SK-N-SH (cell line): Measurements from ENCODE around the gene SPATA33. TPM values are rescaled to one million over a fixed set of nuclear protein-coding genes. Genes with fewer than 3 reads are reported as not detected.

Experiments used
- CTCF ChIA-PET: fragments of 300-600, 350-600 bp; formaldehyde crosslinking; extraction: SDS; loops from one replicate; lab custom pipeline; 2021; lab: Yijun Ruan, JAX
- POLR2A ChIA-PET: fragments of 350-600 bp; sonication (Branson Sonifier 250); formaldehyde crosslinking; extraction: SDS; loops from one replicate; lab custom pipeline; 2020; ENCODE audit warnings: antibody characterized with exemption, inconsistent platforms; lab: Yijun Ruan, JAX
- DNase-seq: peaks from one replicate; pipeline ENCODE4 v3.0.0; 2012
- H2AFZ ChIP-seq: fragments of 200-600 bp; sonication (generic); 2 replicates; pipeline ENCODE4 v1.8.1; 2016; ENCODE audit warnings: antibody characterized with exemption, mild to moderate bottlenecking, low read depth
- H3F3A ChIP-seq: fragments of 200-600 bp; sonication (generic); replicated peaks from 2 replicates; pipeline ENCODE3; 2016; ENCODE audit warnings: antibody characterized with exemption, mild to moderate bottlenecking; ENCODE audit not compliant: insufficient read depth
- H3K27ac ChIP-seq, 2 experiments: fragments of 200-500 bp in 1 of 2; fragments of 200-600 bp in 1 of 2; sonication (Bioruptor generic) in 1 of 2; sonication (generic), shearing (Covaris generic) in 1 of 2; 2 replicates each; pipeline versions ENCODE4 v1.5.1 to v1.6.1; 2014 to 2016; ENCODE audit warnings: low read depth in 2 of 2, inconsistent platforms in 1 of 2, low read length in 1 of 2, mild to moderate bottlenecking in 1 of 2, mixed read lengths in 1 of 2
- H3K27me3 ChIP-seq: fragments of 200-600 bp; sonication (generic), shearing (Covaris generic); 2 replicates; pipeline ENCODE4 v1.6.1; 2016; ENCODE audit warnings: mixed run types; ENCODE audit not compliant: insufficient read depth
- H3K36me3 ChIP-seq, 2 experiments: fragments of 200-500 bp in 1 of 2; fragments of 200-600 bp in 1 of 2; sonication (Bioruptor generic) in 1 of 2; sonication (generic) in 1 of 2; replicated peaks in 1 of 2; 2 replicates each; pipeline versions ENCODE3 to v1.5.1; 2014 to 2016; ENCODE audit warnings: low read length in 1 of 2, mild to moderate bottlenecking in 1 of 2; ENCODE audit not compliant: insufficient read depth in 2 of 2, control insufficient read depth in 1 of 2
- H3K4me1 ChIP-seq, 2 experiments: fragments of 200-500 bp in 1 of 2; fragments of 200-600 bp in 1 of 2; sonication (Bioruptor generic) in 1 of 2; sonication (generic), shearing (Covaris generic) in 1 of 2; 2 replicates each; pipeline versions ENCODE4 v1.5.1 to v1.6.1; 2014 to 2016; ENCODE audit warnings: low read depth in 1 of 2, low read length in 1 of 2, mixed run types in 1 of 2; ENCODE audit not compliant: insufficient read depth in 2 of 2, control insufficient read depth in 1 of 2
- H3K4me2 ChIP-seq: fragments of 200-600 bp; sonication (generic), shearing (Covaris generic); 2 replicates; pipeline ENCODE4 v1.6.1; 2017; ENCODE audit warnings: mixed run types
- H3K4me3 ChIP-seq, 2 experiments: fragments of 200-500 bp in 1 of 2; fragments of 200-600 bp in 1 of 2; sonication (Bioruptor generic) in 1 of 2; sonication (generic), shearing (Covaris generic) in 1 of 2; 2 replicates each; pipeline versions ENCODE4 v1.5.1 to v1.8.1; 2014 to 2016; ENCODE audit warnings: low read depth in 2 of 2, inconsistent platforms in 1 of 2, low read length in 1 of 2, mild to moderate bottlenecking in 1 of 2, mixed read lengths in 1 of 2, moderate library complexity in 1 of 2
- H3K79me2 ChIP-seq: fragments of 200-600 bp; sonication (generic); 2 replicates; pipeline ENCODE4 v1.8.1; 2017; ENCODE audit warnings: mild to moderate bottlenecking; ENCODE audit not compliant: insufficient read depth
- H3K9ac ChIP-seq: fragments of 200-600 bp; sonication (generic); 2 replicates; pipeline ENCODE4 v1.6.1; 2017; ENCODE audit warnings: mixed run types
- H3K9me2 ChIP-seq: fragments of 200-600 bp; sonication (generic); 2 replicates; pipeline ENCODE4 v1.6.1; 2017; ENCODE audit warnings: mixed run types
- H3K9me3 ChIP-seq: fragments of 200-600 bp; sonication (generic); 2 replicates; pipeline ENCODE4 v1.6.1; 2017; ENCODE audit warnings: mixed run types, mild to moderate bottlenecking, moderate library complexity
- H4K20me1 ChIP-seq: fragments of 200-600 bp; sonication (generic); 2 replicates; pipeline ENCODE4 v1.6.1; 2017; ENCODE audit warnings: mild to moderate bottlenecking, mixed run types; ENCODE audit not compliant: insufficient read depth
- CTCF ChIP-seq: fragments of 200-600 bp; sonication (generic); IDR thresholded peaks from 2 replicates; pipeline ENCODE4 v1.6.1; 2017; ENCODE audit warnings: antibody characterized with exemption, mild to moderate bottlenecking, moderate library complexity
- ELF1 ChIP-seq: IDR thresholded peaks from 2 replicates; pipeline ENCODE4 v1.4.0; 2012
- FOXJ3 ChIP-seq: sonication (generic); formaldehyde crosslinking; IDR thresholded peaks from 2 replicates; pipeline ENCODE4 v1.5.1; 2020; ENCODE audit warnings: mild to moderate bottlenecking, missing genetic modification reagents
- FOXM1 ChIP-seq: IDR thresholded peaks from 2 replicates; pipeline ENCODE4 v1.4.0; 2012; ENCODE audit warnings: low read depth, mild to moderate bottlenecking
- GABPA ChIP-seq: IDR thresholded peaks from 2 replicates; pipeline ENCODE4 v1.4.0; 2012; ENCODE audit warnings: low read depth, mild to moderate bottlenecking
- IRF3 ChIP-seq: fragments of 150-350 bp; IDR thresholded peaks from 2 replicates; pipeline ENCODE4 v1.6.1; 2016; ENCODE audit warnings: mild to moderate bottlenecking, low read depth, low read length
- JUND ChIP-seq: IDR thresholded peaks from 2 replicates; pipeline ENCODE4 v1.4.0; 2012
- MAX ChIP-seq: IDR thresholded peaks from 2 replicates; pipeline ENCODE4 v1.4.0; 2012; ENCODE audit warnings: low read depth
- MXI1 ChIP-seq: IDR thresholded peaks from 2 replicates; pipeline ENCODE4 v1.6.1; 2012; ENCODE audit warnings: mild to moderate bottlenecking, low read depth, low read length, improper control_type of control experiment
- PBX3 ChIP-seq: IDR thresholded peaks from 2 replicates; pipeline ENCODE4; 2012
- POLR2AphosphoS5 ChIP-seq: IDR thresholded peaks from 2 replicates; pipeline ENCODE4 v1.6.1; 2012; ENCODE audit warnings: low read depth, low read length
- RAD21 ChIP-seq: IDR thresholded peaks from 2 replicates; pipeline ENCODE4 v1.6.1; 2012; ENCODE audit warnings: mild to moderate bottlenecking, low read length
- REST ChIP-seq: IDR thresholded peaks from 2 replicates; pipeline ENCODE4 v1.6.1; 2012; ENCODE audit warnings: mild to moderate bottlenecking, low read depth, low read length, moderate library complexity
- RFX5 ChIP-seq: IDR thresholded peaks from 2 replicates; pipeline ENCODE4 v1.6.1; 2012; ENCODE audit warnings: mild to moderate bottlenecking, improper control_type of control experiment, low read length
- RXRA ChIP-seq: IDR thresholded peaks from 2 replicates; pipeline ENCODE4 v1.4.0; 2012; ENCODE audit warnings: low read depth, mild to moderate bottlenecking, borderline replicate concordance
- TAF1 ChIP-seq: IDR thresholded peaks from 2 replicates; pipeline ENCODE4 v1.6.1; 2012; ENCODE audit warnings: low read depth, mild to moderate bottlenecking, low read length, moderate library complexity, borderline replicate concordance
- TEAD4 ChIP-seq: IDR thresholded peaks from 2 replicates; pipeline ENCODE4 v1.4.0; 2012; ENCODE audit warnings: mild to moderate bottlenecking, borderline replicate concordance; ENCODE audit not compliant: insufficient read depth
- USF1 ChIP-seq: IDR thresholded peaks from 2 replicates; pipeline ENCODE4 v1.4.0; 2012; ENCODE audit warnings: low read depth, borderline replicate concordance
- USF2 ChIP-seq: fragments of 150-350 bp; IDR thresholded peaks from 2 replicates; pipeline ENCODE4 v1.6.1; 2017; ENCODE audit warnings: antibody characterized with exemption, low read length, low read depth, borderline replicate concordance
- YY1 ChIP-seq: IDR thresholded peaks from 2 replicates; pipeline ENCODE4 v1.4.0; 2012; ENCODE audit warnings: low read depth, mild to moderate bottlenecking
- WGBS: methylation state at CpG from one replicate; pipeline ENCODE4 v1.1.6; 2017; ENCODE audit warnings: low lambda C conversion rate; 5-methylcytosine and 5-hydroxymethylcytosine counted together
- polyA plus RNA-seq, 3 experiments: library from polyadenylated mRNA; depleted of rRNA; stranded (reverse); fragments of >200 nt; gene quantifications; 2 replicates each; pipeline ENCODE4 v1.2.3, GENCODE V29; 2012

Gene SPATA33
- polyA plus RNA-seq, 1 of the 3 experiments (the other 2 are of a cell fraction) = 7.2 TPM

- peaks cover 0 to 4% of the 10 kb centered on the region in 2 experiments for H3K36me3 ChIP-seq
- DNase-seq = no peak
- no peaks in the 10 kb centered on the region for H3K9me2 ChIP-seq
- 94% methylated on average over 8 of the region's 15 CpGs for WGBS
- no peak for TF ChIP-seq MAX
- no peak for TF ChIP-seq MXI1
- no peak for TF ChIP-seq REST
- no peak for TF ChIP-seq RAD21
- TF ChIP-seq USF2 = no peak
- TF ChIP-seq JUND = no peak
- TF ChIP-seq GABPA = no peak
- no peak for TF ChIP-seq RFX5
- TF ChIP-seq RXRA = no peak
- no peak for TF ChIP-seq IRF3
- TF ChIP-seq TAF1 = no peak
- TF ChIP-seq FOXJ3 = no peak
- TF ChIP-seq TEAD4 = no peak
- TF ChIP-seq CTCF = no peak
- TF ChIP-seq PBX3 = no peak
- TF ChIP-seq POLR2AphosphoS5 = no peak
- TF ChIP-seq YY1 = no peak
- no peak for TF ChIP-seq USF1
- TF ChIP-seq ELF1 = no peak
- no peak for TF ChIP-seq FOXM1
- TF ChIP-seq, all 33 proteins: peak for 0
- Histone ChIP-seq H2AFZ (no peak overlapping the region), H3K4me1 (peaks cover 7 to 14% of the 10 kb centered on the region in 2 experiments; a peak in 3 of 4 replicates), H3K4me3 (no peak overlapping the region), H3K79me2 (peaks cover 34% of the 10 kb centered on the region), H3K27ac (no peak overlapping the region), H4K20me1 (no peaks in the 10 kb centered on the region), H3K9me3 (no peaks in the 10 kb centered on the region), H3K27me3 (no peaks in the 10 kb centered on the region), H3K4me2 (no peak overlapping the region), H3K9ac (no peak overlapping the region), H3F3A (peaks cover 25% of the 10 kb centered on the region)
- ChIA-PET POLR2A (interaction anchor here (0.6 kb wide), 1 partner anchor 112 kb away, joined by 3 read pairs; no protein-coding TSS in a partner anchor), CTCF (interaction anchor here (0.7 to 4.6 kb wide), 5 partner anchors 10 to 145 kb away, joined by 3 to 28 read pairs (median 6); partner anchors contain the start of gene SPATA2L)
Observed at GRCh38 chr16:89716493-89716892, 58.9 kb downstream of the SPATA33 start.
